IPS-20b (cell line): ENCODE measurements around the gene PTPN3.

ENCODE experiments used
- H3K27ac ChIP-seq: one replicate; pipeline ENCODE4 v1.5.1; 2013; ENCODE audit warnings: low read length
- H3K27me3 ChIP-seq: 2 replicates; pipeline ENCODE4 v1.6.1; 2013; ENCODE audit warnings: mild to moderate bottlenecking, low read length, inconsistent platforms; ENCODE audit not compliant: insufficient read depth
- H3K36me3 ChIP-seq: 2 replicates; pipeline ENCODE4 v1.6.1; 2013; ENCODE audit warnings: low read depth, mild to moderate bottlenecking, inconsistent platforms, low read length, moderate library complexity; ENCODE audit not compliant: insufficient read depth
- H3K4me1 ChIP-seq: 2 replicates; pipeline ENCODE4 v1.6.1; 2013; ENCODE audit warnings: mild to moderate bottlenecking, control low read depth, inconsistent platforms, low read length, moderate library complexity; ENCODE audit not compliant: insufficient read depth
- H3K4me3 ChIP-seq: 2 replicates; pipeline ENCODE4 v1.5.1; 2013; ENCODE audit warnings: mild to moderate bottlenecking, low read length, inconsistent platforms
- H3K9ac ChIP-seq: 2 replicates; pipeline ENCODE4 v1.6.1; 2013; ENCODE audit warnings: low read depth, mild to moderate bottlenecking, inconsistent platforms, low read length, moderate library complexity
- H3K9me3 ChIP-seq: 2 replicates; pipeline ENCODE4 v1.6.1; 2013; ENCODE audit warnings: mild to moderate bottlenecking, low read depth, low read length, inconsistent platforms; ENCODE audit not compliant: insufficient read depth

The PTPN3 gene

DNA sequence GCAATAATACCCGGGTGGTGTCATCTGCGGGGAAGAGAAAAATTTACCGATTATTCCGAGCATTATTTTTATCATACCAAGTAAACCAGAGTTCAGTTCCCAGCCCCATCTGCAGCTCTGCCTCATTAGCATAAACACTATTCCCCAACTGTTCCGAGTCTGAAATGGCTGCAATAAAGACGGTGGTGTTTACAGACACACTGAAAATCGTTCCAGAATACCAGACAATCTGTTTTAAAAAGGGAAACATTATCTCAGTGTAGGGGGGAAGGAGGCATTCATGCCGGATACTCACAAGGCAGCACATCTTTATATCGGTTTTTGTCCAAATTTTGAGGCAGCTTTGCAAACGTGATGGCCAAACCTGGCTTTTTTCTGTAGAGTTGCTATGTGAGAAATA is 106.9 kb downstream of the PTPN3 start:
- Histone ChIP-seq H3K4me1 (no peaks in the 10 kb centered on the region), H3K36me3 (no peaks in the 10 kb centered on the region), H3K9ac (no peak overlapping the region), H3K4me3 (no peak overlapping the region), H3K27me3 (no peaks in the 10 kb centered on the region), H3K27ac (no peak overlapping the region), H3K9me3 (no peaks in the 10 kb centered on the region)

DNA sequence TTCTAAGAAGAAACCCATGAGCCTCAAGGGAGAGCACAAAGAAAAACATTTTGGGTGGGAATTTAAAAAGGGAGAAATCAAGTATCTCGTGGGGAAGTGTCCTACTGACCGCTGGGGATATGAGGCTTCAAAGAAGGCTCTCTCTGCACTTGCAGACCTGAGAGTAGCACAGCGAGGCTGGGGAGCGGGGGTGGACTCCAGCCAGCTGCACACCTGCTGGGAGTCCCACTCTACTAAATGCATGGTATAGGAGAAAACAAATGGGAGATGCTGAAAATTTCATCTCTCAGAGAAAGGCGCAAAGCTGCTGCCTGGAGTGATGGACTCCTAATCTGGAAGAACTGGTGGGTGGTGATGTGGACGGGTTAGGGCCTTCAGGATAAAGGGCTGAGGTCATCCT is 110.3 kb downstream of the PTPN3 start:
- H3K36me3 ChIP-seq = no peaks in the 10 kb centered on the region
- H3K9me3 ChIP-seq = no peaks in the 10 kb centered on the region
- H3K9ac ChIP-seq = no peak overlapping the region
- H3K4me3 ChIP-seq = no peak overlapping the region
- H3K27ac ChIP-seq = no peak overlapping the region
- H3K4me1 ChIP-seq = no peaks in the 10 kb centered on the region
- H3K27me3 ChIP-seq = no peaks in the 10 kb centered on the region

DNA sequence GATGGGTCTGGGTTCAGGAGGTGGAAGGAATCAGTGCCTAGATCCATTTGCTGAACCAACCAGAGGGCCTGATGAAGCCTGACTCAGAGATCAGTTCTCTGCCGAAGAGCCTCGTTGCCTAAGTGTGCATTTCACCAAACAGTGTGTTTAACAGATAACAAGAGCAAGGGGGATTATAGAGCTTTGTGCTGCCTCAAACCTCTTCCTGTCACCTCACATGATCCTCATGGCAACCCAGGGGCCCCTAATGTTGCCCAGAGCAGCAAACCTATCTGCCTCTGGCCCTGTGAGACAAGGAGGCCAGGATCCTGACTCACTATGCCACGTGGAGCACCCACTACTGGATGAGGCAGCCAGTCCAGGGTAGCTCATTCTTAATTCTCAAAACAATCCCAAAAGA is 110.9 kb downstream of the PTPN3 start:
- no peak overlapping the region for H3K9ac ChIP-seq
- no peaks in the 10 kb centered on the region for H3K36me3 ChIP-seq
- no peaks in the 10 kb centered on the region for H3K9me3 ChIP-seq
- no peaks in the 10 kb centered on the region for H3K27me3 ChIP-seq
- H3K4me1 ChIP-seq = no peaks in the 10 kb centered on the region
- no peak overlapping the region for H3K27ac ChIP-seq
- H3K4me3 ChIP-seq = no peak overlapping the region

DNA sequence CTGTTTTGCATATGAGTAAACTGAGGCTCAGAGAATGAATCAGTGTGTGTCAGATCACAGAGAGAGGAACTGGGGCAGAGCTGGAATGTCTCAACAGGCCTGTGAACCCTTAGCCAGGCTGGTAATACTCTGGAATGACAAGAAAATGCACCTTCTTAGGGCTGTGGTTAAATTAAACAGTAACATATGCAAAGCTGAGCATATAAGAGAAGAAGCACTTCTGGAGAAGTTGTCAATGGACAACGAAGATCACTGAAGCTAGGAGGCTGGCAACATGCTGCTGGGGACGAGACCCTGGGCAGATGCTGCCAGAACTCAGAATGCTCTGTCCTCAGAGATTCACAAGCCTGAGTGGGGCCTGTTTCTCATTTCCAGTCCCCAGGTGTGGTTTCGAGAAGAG is 112.6 kb downstream of the PTPN3 start:
- no peak overlapping the region for H3K9ac ChIP-seq
- H3K36me3 ChIP-seq = no peaks in the 10 kb centered on the region
- H3K4me3 ChIP-seq = no peak overlapping the region
- H3K4me1 ChIP-seq = no peaks in the 10 kb centered on the region
- no peak overlapping the region for H3K27ac ChIP-seq
- H3K9me3 ChIP-seq = no peaks in the 10 kb centered on the region
- H3K27me3 ChIP-seq = no peaks in the 10 kb centered on the region

DNA sequence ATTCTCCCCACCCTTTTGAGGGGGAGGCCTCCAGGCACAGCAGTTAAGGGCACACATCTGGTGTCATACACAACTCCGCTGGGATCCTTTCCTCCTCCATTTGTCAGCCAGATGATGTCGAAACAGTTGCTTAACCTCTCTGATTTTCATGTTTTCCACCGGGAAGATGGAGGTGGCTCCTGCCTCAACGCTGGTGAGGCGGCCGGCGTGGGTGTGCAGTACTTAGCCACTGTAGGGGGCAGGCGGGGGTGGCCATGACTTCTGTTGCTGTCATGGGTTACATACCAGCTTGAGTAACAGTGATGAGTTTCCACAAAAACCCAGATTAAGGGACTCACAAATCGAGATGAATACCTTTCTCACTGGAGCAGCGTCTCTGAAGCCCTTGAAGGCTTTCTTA is 114.2 kb downstream of the PTPN3 start:
- no peaks in the 10 kb centered on the region for H3K4me1 ChIP-seq
- no peaks in the 10 kb centered on the region for H3K27me3 ChIP-seq
- no peaks in the 10 kb centered on the region for H3K36me3 ChIP-seq
- H3K9me3 ChIP-seq = no peaks in the 10 kb centered on the region
- H3K9ac ChIP-seq = no peak overlapping the region
- H3K27ac ChIP-seq = no peak overlapping the region
- no peak overlapping the region for H3K4me3 ChIP-seq

DNA sequence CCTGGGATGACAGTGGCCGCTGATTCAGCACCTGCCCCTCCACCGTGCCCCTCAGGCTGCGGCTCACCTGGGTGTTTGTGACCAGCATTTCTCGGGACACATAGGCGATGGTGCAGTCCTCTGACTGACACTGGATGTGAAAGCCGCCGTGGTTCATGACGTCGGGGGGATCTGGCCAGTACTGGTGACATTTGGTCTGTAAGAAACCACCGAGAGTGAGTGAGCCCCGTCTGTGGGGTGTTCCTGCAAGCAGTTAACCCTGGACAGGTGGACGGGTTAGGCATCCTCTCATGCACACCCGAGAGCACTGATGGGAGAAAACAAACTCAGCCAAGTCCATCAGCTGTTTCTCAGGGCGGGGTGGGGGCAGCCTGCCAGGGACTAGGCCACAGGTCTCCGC is 114.8 kb downstream of the PTPN3 start:
- Histone ChIP-seq H3K27ac (no peak overlapping the region), H3K4me3 (no peak overlapping the region), H3K36me3 (no peaks in the 10 kb centered on the region)

DNA sequence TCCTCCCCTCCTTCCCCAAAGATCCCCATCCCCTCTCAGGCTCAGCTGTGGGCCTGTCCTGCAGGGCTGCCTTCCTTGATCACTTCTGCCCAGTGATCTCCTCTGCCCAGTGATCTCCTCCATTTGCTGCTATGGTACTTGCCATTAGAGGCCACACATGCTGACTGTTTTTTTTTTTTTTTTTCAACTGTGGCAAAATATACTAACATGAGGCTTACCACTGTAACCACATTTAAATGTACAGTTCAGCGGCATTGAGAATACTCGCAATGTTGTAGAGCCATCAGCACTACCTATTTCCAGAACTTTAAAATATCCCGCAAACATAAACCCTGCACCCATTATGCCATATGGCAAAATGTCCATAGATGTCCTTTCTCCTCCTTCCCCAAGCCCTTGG is 115.5 kb downstream of the PTPN3 start:
- H3K36me3 ChIP-seq = no peaks in the 10 kb centered on the region
- no peaks in the 10 kb centered on the region for H3K27me3 ChIP-seq
- no peak overlapping the region for H3K9ac ChIP-seq
- H3K27ac ChIP-seq = no peak overlapping the region
- no peaks in the 10 kb centered on the region for H3K9me3 ChIP-seq
- H3K4me3 ChIP-seq = no peak overlapping the region
- H3K4me1 ChIP-seq = no peaks in the 10 kb centered on the region

More for the DNA sequence above, 114.8 kb downstream of the PTPN3 start:
- no peaks in the 10 kb centered on the region for H3K27me3 ChIP-seq
- H3K4me1 ChIP-seq = no peaks in the 10 kb centered on the region
- H3K9ac ChIP-seq = no peak overlapping the region
- no peaks in the 10 kb centered on the region for H3K9me3 ChIP-seq

DNA sequence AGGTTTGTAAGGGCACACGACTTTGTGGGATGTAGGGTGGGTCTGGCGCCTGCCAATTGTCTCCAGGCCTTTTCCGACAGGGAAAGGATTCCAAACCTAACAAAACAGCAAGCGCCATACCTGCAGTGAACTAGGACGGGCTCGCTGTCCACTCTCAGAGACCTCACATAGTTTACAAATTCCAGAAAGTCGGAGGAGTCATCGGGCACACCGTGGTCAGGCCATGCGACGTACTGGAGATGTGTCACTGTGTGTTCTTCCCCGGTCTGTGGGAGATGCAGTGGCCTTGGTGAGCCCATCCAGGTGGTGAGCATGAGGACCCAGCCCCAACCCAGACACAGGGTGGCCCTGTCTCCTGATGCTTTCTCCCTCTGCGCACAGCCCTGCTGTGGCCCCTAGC is 115.9 kb downstream of the PTPN3 start:
- H3K4me3 ChIP-seq = no peak overlapping the region
- no peak overlapping the region for H3K27ac ChIP-seq
- H3K27me3 ChIP-seq = no peaks in the 10 kb centered on the region
- H3K9me3 ChIP-seq = no peaks in the 10 kb centered on the region
- no peaks in the 10 kb centered on the region for H3K36me3 ChIP-seq
- no peak overlapping the region for H3K9ac ChIP-seq
- H3K4me1 ChIP-seq = no peaks in the 10 kb centered on the region

DNA sequence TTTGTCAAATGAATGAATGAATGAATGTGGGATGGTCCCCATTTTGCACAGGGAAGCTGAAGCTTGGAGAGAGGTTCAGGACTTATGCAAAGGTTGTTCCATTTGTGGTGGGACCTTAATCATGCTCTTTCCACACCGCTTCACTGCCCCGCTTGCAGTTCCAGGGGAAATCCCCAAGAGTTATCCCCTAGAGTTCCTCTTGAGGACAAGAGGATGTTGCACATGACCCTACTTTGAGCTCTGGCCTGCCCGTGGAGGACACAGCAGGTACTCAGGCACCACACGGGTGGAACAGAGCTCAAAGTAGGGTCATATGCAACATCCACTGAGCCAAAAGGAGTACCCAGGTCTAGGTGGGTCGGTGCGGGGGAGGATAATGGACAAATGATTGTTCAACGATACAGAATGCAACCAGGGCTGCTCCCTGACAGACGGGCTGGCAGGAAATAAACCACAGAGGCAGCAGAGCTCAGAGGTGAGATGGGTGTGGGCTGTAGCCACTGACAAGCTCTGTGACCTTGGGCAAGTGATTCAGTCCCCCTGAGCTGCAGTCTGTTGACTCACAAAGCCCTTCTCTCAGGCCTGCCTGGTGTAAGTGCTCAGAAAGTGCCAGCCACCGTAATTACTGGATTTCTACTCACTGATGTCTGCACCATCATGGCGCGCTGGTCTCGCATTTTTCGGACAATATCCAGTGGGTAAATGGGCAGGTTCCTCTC is 116.9 kb downstream of the PTPN3 start:
- Histone ChIP-seq H3K4me3 (no peak overlapping the region), H3K9ac (no peak overlapping the region), H3K36me3 (no peaks in the 10 kb centered on the region), H3K27ac (no peak overlapping the region), H3K9me3 (no peaks in the 10 kb centered on the region), H3K4me1 (no peaks in the 10 kb centered on the region), H3K27me3 (no peaks in the 10 kb centered on the region)

DNA sequence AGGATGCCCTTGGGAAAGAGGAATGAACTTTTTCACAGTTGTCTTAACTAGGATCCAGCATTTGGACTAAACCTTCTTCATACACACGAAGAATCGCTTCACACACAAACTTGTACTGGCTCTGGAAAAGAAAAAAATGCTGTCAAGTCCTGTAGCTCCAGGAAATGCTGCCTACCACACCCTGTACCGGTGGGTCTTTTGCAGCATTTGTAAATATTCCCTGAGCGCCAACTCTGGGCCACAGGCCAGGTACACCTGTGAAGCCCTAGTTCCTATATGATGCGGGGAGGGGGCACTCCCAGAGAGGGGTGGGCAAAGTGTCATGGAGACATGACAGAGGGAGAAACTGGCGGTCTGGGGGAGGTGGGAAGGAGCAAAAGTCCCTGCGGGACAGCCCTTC is 118.6 kb downstream of the PTPN3 start:
- H3K27ac ChIP-seq = no peak overlapping the region

DNA sequence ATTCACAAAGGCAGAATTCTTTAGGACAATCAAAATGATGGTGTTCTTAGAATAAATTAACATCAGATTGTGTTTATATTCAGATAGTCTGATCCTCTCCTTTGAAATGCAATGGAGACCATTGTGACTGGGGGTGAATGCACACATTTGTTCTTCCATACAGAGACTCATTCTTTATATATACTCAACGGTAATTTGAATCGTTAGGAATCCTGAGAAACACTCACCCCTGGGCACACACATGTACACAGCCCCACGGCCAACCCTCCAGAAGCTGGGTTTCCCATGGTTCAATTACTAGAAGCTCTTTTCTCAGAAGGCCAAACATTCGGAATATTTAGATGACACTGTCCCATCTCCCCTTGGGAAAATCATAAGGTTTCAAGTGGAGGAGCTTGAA is 119.8 kb downstream of the PTPN3 start:
- H3K4me3 ChIP-seq = no peak overlapping the region
- H3K9ac ChIP-seq = no peak overlapping the region
- H3K9me3 ChIP-seq = no peaks in the 10 kb centered on the region
- H3K27ac ChIP-seq = no peak overlapping the region
- H3K36me3 ChIP-seq = no peaks in the 10 kb centered on the region
- H3K4me1 ChIP-seq = no peaks in the 10 kb centered on the region
- H3K27me3 ChIP-seq = no peaks in the 10 kb centered on the region

More for the DNA sequence above, 118.6 kb downstream of the PTPN3 start:
- Histone ChIP-seq H3K4me3 (no peak overlapping the region), H3K27me3 (no peaks in the 10 kb centered on the region), H3K9me3 (no peaks in the 10 kb centered on the region), H3K4me1 (no peaks in the 10 kb centered on the region), H3K36me3 (no peaks in the 10 kb centered on the region), H3K9ac (no peak overlapping the region)

DNA sequence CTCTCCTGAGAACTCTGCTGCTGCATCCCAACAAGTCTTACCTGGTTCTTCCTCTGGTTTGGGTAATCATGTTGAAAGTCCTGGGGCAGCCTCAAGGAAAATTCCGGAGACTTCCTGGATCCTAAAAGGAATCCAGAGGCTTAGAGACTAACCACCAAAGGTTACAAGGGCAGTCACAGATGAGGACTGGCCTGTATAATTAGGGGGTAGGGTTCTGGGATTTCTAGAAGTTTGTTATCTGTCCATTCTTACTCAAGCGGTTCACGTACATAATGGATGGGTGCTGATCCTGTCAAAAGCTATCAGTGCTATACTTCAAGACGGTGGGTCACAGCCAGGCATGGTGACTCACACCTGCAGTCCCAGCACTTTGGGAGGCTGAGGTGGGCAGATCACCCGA is 125.9 kb downstream of the PTPN3 start:
- Histone ChIP-seq H3K27ac (no peak overlapping the region), H3K4me1 (no peaks in the 10 kb centered on the region), H3K36me3 (no peaks in the 10 kb centered on the region), H3K9me3 (no peaks in the 10 kb centered on the region), H3K9ac (no peak overlapping the region), H3K4me3 (no peak overlapping the region), H3K27me3 (no peaks in the 10 kb centered on the region)
